Measurements from ENCODE around the gene PNKD.

The PNKD gene

DNA sequence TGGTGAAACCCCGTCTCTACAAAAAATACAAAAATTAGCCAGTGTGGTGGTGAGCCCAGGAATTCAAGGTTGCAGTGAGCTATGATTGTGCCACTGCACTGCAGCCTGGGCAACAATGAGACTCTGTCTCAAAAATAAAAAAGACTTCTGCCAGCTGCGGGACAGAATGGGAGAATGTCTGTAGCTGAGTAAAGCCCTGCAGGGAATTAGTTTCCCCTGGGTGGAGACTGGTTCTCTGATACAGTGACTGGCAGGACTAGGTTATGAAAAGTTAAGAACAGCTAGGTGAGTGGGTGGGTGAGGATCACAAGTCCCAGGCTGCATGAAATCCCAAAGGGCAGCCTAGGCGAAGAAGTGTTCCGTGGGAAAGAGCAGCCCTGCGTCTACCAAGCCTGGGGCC is 72.5 kb downstream of the PNKD start:
- no peak for DNase-seq (ENCODE audit: low read depth)
- no peak overlapping the region for H3K4me3 ChIP-seq (ENCODE audit: low read length)
- TF ChIP-seq, protein P1, sequence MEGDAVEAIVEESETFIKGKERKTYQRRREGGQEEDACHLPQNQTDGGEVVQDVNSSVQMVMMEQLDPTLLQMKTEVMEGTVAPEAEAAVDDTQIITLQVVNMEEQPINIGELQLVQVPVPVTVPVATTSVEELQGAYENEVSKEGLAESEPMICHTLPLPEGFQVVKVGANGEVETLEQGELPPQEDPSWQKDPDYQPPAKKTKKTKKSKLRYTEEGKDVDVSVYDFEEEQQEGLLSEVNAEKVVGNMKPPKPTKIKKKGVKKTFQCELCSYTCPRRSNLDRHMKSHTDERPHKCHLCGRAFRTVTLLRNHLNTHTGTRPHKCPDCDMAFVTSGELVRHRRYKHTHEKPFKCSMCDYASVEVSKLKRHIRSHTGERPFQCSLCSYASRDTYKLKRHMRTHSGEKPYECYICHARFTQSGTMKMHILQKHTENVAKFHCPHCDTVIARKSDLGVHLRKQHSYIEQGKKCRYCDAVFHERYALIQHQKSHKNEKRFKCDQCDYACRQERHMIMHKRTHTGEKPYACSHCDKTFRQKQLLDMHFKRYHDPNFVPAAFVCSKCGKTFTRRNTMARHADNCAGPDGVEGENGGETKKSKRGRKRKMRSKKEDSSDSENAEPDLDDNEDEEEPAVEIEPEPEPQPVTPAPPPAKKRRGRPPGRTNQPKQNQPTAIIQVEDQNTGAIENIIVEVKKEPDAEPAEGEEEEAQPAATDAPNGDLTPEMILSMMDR (conservative IDR thresholded peaks at IDR 0.05; ENCODE audit: low read length), result no peak

DNA sequence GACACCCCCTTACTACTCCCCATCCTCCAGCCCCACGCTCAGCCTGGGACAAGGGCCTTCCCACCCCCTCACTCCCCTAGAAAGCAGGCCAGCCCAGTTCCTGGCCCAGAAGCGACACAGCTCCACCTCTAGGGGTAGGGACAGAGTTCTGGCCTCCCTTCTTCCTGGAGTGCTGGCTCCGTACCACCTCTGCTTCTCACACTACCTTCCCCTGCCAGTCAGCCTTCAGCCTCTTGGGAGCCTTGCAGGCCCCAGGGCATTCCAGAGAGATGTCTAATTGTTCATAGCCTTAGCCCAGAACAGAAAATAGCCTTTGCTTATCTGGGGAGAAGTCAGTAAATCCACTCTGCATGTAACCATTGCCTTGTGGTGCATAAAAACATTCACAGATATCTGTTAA is 73.3 kb downstream of the PNKD start:
- DNase-seq (ENCODE audit: low read depth), result peak; percentile 62
- H3K4me3 ChIP-seq (ENCODE audit: low read length), result no peak overlapping the region
- TF ChIP-seq, protein P1 (conservative IDR thresholded peaks at IDR 0.05; ENCODE audit: low read length), result no peak

DNA sequence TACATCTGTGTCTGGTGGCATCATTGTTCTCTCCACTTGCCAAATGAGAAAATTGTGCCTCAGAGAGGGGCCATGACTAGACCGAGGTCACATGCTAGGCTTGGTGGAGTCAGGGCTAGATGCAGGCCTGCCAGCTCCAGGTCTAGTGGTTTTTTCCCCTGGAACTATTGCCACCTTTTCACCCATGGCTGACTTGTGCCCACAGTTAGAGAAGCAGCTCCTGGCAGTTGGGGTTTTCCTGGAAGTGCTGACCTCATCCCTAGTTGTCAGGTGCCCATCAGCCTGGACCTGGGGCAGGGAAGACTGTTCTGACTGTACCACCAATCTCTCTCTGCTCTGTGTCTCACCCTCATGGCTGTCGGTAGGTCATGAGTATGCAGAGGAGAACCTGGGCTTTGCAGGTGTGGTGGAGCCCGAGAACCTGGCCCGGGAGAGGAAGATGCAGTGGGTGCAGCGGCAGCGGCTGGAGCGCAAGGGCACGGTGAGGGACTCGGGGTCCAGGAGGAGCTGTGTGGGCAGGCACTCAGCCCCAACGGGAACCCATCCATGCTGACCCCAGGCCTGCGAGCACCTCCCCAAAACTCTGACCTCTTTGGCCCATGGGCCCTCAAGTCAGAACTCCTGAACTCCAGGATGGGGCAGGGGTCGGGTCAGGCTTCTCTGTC is 73.9 kb downstream of the PNKD start:
- DNase-seq (ENCODE audit: low read depth), result no peak
- TF ChIP-seq, protein P1 (conservative IDR thresholded peaks at IDR 0.05; ENCODE audit: low read length), result no peak
- no peak overlapping the region for H3K4me3 ChIP-seq (ENCODE audit: low read length)

DNA sequence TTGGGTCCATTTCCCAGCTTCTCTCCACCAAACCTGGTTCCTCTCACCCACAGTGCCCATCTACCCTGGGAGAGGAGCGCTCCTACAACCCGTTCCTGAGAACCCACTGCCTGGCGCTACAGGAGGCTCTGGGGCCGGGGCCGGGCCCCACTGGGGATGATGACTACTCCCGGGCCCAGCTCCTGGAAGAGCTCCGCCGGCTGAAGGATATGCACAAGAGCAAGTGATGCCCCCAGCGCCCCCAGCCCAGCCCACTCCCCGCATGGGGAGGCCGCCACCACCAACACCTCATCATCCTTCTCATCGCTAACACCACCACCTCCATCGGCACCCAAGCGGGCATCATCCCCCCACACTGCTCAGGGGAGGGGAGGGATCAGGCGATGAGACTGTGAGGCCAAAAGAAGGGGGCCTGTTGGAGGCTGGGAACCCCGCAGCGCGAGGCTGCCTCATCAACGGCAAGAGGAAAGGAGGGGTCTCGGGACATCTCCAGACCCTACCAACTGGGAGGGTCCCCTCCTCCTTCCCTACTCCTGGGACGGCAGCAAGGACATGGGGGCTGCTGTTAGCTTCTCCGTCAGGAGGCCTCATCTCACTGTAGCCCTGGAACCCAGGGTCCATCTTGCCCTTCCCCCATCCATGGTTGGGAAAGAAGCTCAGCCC is 74.6 kb downstream of the PNKD start:
- no peak for DNase-seq (ENCODE audit: low read depth)
- TF ChIP-seq, protein P1 (conservative IDR thresholded peaks at IDR 0.05; ENCODE audit: low read length), result no peak
- H3K4me3 ChIP-seq (ENCODE audit: low read length), result no peak overlapping the region

DNA sequence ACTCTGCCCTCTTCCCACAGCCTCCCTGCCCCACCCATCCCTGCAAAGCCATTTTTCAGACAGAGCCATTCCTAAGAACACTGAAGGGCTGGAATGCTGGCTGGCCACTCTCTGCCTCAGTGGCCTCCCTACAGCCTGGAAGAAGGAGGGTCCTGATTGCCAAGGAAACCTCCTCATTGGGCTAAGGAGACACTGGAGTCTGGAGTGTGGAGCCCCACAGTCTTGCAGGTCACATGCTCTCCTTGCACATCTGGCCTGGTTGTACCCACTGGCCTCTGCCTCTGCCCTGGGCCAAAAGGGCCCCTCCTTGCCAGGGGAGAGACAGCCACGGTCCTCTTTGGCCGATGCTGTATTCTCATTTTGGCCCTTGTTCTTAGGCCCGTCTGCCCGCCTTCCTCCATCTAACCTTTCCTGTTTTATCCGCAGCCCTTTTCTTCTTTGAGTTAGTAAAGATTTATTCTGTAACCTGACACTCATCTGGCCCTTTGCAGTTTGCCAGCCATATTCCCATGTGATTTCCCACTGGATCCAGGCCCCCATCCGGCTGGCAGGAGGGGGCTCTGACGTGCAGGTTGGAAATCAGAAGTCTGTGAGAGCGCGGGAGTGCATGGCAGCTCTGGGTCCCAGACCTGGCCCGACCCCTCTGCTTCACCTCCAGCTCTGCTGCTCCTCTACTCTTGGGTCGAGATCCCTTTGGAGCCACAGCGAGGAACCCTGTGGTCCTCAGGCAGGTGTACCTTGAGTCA is 75.3 kb downstream of the PNKD start:
- TF ChIP-seq, protein P1 (conservative IDR thresholded peaks at IDR 0.05; ENCODE audit: low read length), result no peak
- DNase-seq (ENCODE audit: low read depth), result no peak
- H3K4me3 ChIP-seq (ENCODE audit: low read length), result no peak overlapping the region

DNA sequence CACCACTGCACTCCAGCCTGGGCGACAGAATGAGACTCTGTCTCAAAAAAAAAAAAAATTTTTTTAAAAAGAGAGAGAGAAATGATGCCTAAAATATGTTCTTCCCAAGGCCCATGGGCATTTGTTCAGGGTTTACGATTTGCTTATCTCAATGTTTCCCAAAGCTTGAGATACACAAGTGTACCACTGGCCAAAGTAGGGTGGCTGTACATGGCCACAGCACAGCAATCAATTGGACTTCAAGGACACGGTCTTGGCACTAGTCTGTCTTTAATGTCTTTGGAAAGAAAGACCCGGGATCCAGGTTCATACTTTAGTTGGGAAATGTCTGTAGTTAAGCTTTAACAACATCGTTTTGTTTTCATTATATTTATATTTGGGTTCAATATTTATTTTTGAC is 76.9 kb downstream of the PNKD start:
- TF ChIP-seq, protein P1 (conservative IDR thresholded peaks at IDR 0.05; ENCODE audit: low read length), result no peak
- no peak overlapping the region for H3K4me3 ChIP-seq (ENCODE audit: low read length)
- DNase-seq (ENCODE audit: low read depth), result no peak

Measured in AG10803 (cell line).